Prostate gland (tissue), 2 donors: ENCODE results near the gene ARRB1.

Experiments
- CTCF ChIP-seq, 4 experiments: fragments of 200-600 bp in 2 of 4; fragments of 450-650 bp in 2 of 4; sonication (generic) in 2 of 4; IDR thresholded peaks; 1 replicate in 3 of 4; 2 replicates in 1 of 4; pipeline ENCODE4 v1.5.1; 2016 to 2019; ENCODE audit warnings: antibody characterized with exemption in 4 of 4, mild to moderate bottlenecking in 2 of 4, moderate library complexity in 2 of 4
- POLR2A ChIP-seq: fragments of 450-650 bp; IDR thresholded peaks from one replicate; pipeline ENCODE4 v1.6.1; 2016; ENCODE audit warnings: antibody characterized with exemption, mild to moderate bottlenecking

- TF ChIP-seq CTCF (IDR thresholded peaks at IDR 0.05) (no peak), POLR2A (no peak)
These were observed 125.7 kb downstream of the ARRB1 start for GRCh38 chr11:75225794-75226193.
